GM18526 (cell line): Measurements from ENCODE around the gene STK39.

Experiments used
- POLR2A ChIP-seq: IDR thresholded peaks from 3 replicates; pipeline ENCODE4 v1.6.1; 2011; ENCODE audit not compliant: insufficient read length; ENCODE audit errors: extremely low read depth

STK39 gene

GRCh38 chr2:168053676-168054075 is 193.7 kb downstream of the STK39 start:
- no peak for TF ChIP-seq POLR2A

- TF ChIP-seq POLR2A = no peak
Observed at GRCh38 chr2:168052773-168053172, 194.6 kb downstream of the STK39 start.

GRCh38 chr2:168050377-168050776 is 197.0 kb downstream of the STK39 start:
- no peak for TF ChIP-seq POLR2A

- TF ChIP-seq POLR2A = no peak
Observed at GRCh38 chr2:168049609-168050008, 197.8 kb downstream of the STK39 start.

- TF ChIP-seq POLR2A = no peak
Observed at GRCh38 chr2:168047091-168047690, 200.2 kb downstream of the STK39 start.

GRCh38 chr2:168044579-168044978 is 202.8 kb downstream of the STK39 start:
- no peak for TF ChIP-seq POLR2A

GRCh38 chr2:168044176-168044575 is 203.2 kb downstream of the STK39 start:
- no peak for TF ChIP-seq POLR2A

- TF ChIP-seq POLR2A = no peak
Observed at GRCh38 chr2:168039881-168040280, 207.5 kb downstream of the STK39 start.

- TF ChIP-seq POLR2A = no peak
Observed at GRCh38 chr2:168037778-168038177, 209.6 kb downstream of the STK39 start.

- TF ChIP-seq POLR2A = no peak
Observed at GRCh38 chr2:168035458-168035857, 211.9 kb downstream of the STK39 start.

- no peak for TF ChIP-seq POLR2A
Observed at GRCh38 chr2:168034616-168035015, 212.8 kb downstream of the STK39 start.

GRCh38 chr2:168033966-168034365 is 213.4 kb downstream of the STK39 start:
- no peak for TF ChIP-seq POLR2A

GRCh38 chr2:168032091-168032490 is 215.3 kb downstream of the STK39 start:
- no peak for TF ChIP-seq POLR2A

GRCh38 chr2:168030862-168031624 is 216.4 kb downstream of the STK39 start:
- TF ChIP-seq POLR2A = no peak

GRCh38 chr2:168029071-168029470 is 218.3 kb downstream of the STK39 start:
- no peak for TF ChIP-seq POLR2A

- TF ChIP-seq POLR2A = no peak
Observed at GRCh38 chr2:168028362-168028761, 219.0 kb downstream of the STK39 start.
